Endothelial cell (in vitro differentiated cells): ENCODE measurements around the gene FAM221B. TPM values are rescaled to one million over a fixed set of nuclear protein-coding genes. Genes with fewer than 3 reads are reported as not detected.

ENCODE experiments used
- DNase-seq: peaks from one replicate; pipeline ENCODE4 v3.0.0; 2021; ENCODE audit warnings: low spot score
- H3K27ac Mint-ChIP-seq: one replicate; pipeline ENCODE4 v1.8.0; 2021; ENCODE audit warnings: mixed read lengths, inconsistent platforms; ENCODE audit not compliant: unreplicated experiment
- H3K27me3 Mint-ChIP-seq: one replicate; pipeline ENCODE4 v1.8.0; 2021; ENCODE audit warnings: mild to moderate bottlenecking, moderate library complexity, mixed read lengths, inconsistent platforms; ENCODE audit not compliant: unreplicated experiment
- H3K36me3 Mint-ChIP-seq: one replicate; pipeline ENCODE4 v1.8.0; 2021; ENCODE audit warnings: mild to moderate bottlenecking, low read depth, mixed read lengths, inconsistent platforms; ENCODE audit not compliant: unreplicated experiment
- H3K4me1 Mint-ChIP-seq: one replicate; pipeline ENCODE4 v1.8.0; 2021; ENCODE audit warnings: mild to moderate bottlenecking, mixed read lengths, inconsistent platforms; ENCODE audit not compliant: unreplicated experiment
- H3K4me3 Mint-ChIP-seq: one replicate; pipeline ENCODE4 v1.8.0; 2021; ENCODE audit warnings: mild to moderate bottlenecking, mixed read lengths, inconsistent platforms; ENCODE audit not compliant: unreplicated experiment
- H3K9me3 Mint-ChIP-seq: one replicate; pipeline ENCODE4 v1.8.0; 2021; ENCODE audit warnings: mixed read lengths, inconsistent platforms; ENCODE audit not compliant: unreplicated experiment
- long read RNA-seq: library from polyadenylated mRNA; unstranded; transcript quantifications from one replicate; pipeline ENCODE4 v2.0.0, GENCODE V29; 2020; ENCODE audit not compliant: unreplicated experiment
- total RNA-seq: library from RNA; stranded (reverse); fragmentation: NEBNext Ultra II Directional; extraction: Animal tissue kit (Norgen Biotek cat#: 25700); gene quantifications from one replicate; pipeline ENCODE4 v1.2.1, GENCODE V29; 2021; ENCODE audit not compliant: unreplicated experiment
- TF ChIP-seq, protein P1 (sequence below): fragments of 200-600 bp; sonication (generic); IDR thresholded peaks from one replicate; pipeline ENCODE4 v1.5.0; 2021; ENCODE audit warnings: antibody characterized with exemption; ENCODE audit not compliant: unreplicated experiment

The FAM221B gene, protein sequence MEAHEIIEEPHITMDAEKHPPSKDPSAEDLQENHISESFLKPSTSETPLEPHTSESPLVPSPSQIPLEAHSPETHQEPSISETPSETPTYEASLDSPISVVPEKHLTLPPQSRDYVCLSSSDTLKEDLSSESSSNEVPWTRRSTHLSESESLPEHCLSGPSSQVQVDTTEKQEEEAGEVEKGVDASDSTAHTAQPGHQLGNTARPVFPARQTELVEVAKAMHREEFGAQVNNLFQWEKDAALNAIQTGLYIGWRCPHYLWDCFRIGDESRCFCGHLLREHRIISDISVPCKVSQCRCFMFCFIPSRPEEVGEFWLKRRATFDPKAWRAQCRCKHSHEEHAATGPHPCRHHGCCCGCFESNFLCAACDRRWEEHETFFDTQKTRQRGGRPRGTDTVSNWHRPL
- not detected for total RNA-seq
- long read RNA-seq: 0 reads

- TF ChIP-seq, protein P1, sequence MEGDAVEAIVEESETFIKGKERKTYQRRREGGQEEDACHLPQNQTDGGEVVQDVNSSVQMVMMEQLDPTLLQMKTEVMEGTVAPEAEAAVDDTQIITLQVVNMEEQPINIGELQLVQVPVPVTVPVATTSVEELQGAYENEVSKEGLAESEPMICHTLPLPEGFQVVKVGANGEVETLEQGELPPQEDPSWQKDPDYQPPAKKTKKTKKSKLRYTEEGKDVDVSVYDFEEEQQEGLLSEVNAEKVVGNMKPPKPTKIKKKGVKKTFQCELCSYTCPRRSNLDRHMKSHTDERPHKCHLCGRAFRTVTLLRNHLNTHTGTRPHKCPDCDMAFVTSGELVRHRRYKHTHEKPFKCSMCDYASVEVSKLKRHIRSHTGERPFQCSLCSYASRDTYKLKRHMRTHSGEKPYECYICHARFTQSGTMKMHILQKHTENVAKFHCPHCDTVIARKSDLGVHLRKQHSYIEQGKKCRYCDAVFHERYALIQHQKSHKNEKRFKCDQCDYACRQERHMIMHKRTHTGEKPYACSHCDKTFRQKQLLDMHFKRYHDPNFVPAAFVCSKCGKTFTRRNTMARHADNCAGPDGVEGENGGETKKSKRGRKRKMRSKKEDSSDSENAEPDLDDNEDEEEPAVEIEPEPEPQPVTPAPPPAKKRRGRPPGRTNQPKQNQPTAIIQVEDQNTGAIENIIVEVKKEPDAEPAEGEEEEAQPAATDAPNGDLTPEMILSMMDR: no peak
- Mint-ChIP-seq H3K4me3 (peak within 1 kb of the TSS; percentile 95), H3K9me3 (no peaks in the 10 kb centered on the region), H3K27me3 (peaks cover 26% of the 10 kb centered on the region), H3K27ac (peak within 1 kb of the TSS; percentile 92), H3K36me3 (peaks cover 3% of the 10 kb centered on the region), H3K4me1 (peaks cover 23% of the 10 kb centered on the region)
- peak; percentile 60 for DNase-seq
These were observed at the start of gene FAM221B for GRCh38 chr9:35828716-35829083. FAM221B (minus strand) TSS chr9:35828732; CDS start chr9:35826161, 2,571 bp downstream.

DNA sequence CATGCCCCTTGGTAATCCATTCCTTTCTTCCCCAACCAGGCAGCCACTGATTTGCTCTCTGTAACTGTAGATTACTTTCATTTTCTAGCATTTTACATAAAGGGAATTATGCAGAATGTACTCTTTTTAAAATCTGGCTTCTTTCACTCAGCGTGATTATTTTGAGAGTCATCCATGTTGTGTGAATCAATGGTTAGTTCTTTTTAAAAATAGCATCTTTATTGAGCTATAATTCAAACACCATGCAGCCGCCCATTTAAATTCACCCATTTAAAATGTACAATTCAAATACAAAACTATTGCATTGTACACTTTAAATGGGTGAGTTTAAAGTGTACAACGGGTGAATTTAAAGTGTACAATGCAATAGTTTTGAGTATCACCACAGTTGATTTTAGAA lies 44.0 kb upstream of the FAM221B start:
- Mint-ChIP-seq H3K27ac (no peak overlapping the region), H3K4me3 (no peak overlapping the region), H3K4me1 (no peaks in the 10 kb centered on the region), H3K9me3 (no peaks in the 10 kb centered on the region), H3K36me3 (no peaks in the 10 kb centered on the region), H3K27me3 (peaks cover 6% of the 10 kb centered on the region)
- TF ChIP-seq, protein P1: no peak
- DNase-seq: no peak

DNA sequence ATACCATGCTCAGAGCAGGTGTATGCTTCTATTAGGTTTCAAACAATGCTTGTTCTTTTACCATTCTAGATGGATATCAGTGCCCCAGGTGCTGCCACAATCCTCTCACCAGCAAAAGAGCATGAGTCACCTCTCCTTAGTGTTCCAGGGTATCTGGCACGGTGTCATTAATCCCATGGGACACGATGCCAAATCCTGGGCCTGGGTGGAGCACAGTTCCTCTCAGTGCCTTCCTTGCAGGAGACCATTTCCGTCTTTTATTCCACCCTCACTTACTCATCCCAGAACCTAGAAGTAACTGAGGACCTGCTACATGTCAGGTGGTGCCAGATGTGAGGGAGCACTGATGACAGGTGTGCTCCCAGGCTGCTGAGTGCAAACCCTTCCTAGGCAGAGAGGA lies 43.0 kb upstream of the FAM221B start:
- Mint-ChIP-seq H3K4me1 (no peaks in the 10 kb centered on the region), H3K9me3 (no peaks in the 10 kb centered on the region), H3K36me3 (no peaks in the 10 kb centered on the region), H3K27me3 (peaks cover 8% of the 10 kb centered on the region), H3K27ac (no peak overlapping the region), H3K4me3 (no peak overlapping the region)
- no peak for DNase-seq
- TF ChIP-seq, protein P1: no peak

DNA sequence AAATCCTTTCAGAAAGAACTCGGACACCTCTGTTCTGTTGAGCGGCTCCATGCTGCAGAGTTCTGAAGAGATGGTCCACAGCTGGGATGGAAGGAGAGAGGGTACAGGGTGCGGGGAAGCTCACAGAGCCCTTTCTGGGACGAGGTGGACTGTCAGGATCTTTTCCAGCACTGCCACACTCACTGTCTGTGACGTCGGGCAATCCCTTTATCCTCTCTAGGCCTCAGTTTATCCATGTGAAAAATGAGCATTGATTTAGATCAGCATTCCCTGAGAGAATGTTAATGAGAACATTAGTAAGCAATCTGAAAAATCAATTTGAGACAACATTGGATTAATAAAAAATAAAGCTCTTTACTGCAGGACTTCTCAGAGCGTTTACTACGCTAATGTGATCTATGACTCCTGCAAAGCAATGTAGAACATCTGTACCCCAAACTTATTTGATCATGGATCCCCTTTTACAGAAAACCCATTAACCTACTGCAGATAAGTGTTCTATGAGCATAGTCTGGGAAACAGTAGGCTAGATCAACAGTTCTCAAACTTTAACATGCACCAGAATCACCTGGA lies 41.9 kb upstream of the FAM221B start, which contains the start of gene OR13J1:
OR13J1 (minus strand) TSS at position 51 of the 573 bp plus-strand sequence; CDS start at position 51, 0 bp downstream.
- Mint-ChIP-seq H3K27ac (no peak within 1 kb of the TSS), H3K9me3 (no peaks in the 10 kb centered on the region), H3K27me3 (peaks cover 8% of the 10 kb centered on the region), H3K4me3 (no peak within 1 kb of the TSS), H3K4me1 (peaks cover 4% of the 10 kb centered on the region), H3K36me3 (no peaks in the 10 kb centered on the region)
- TF ChIP-seq, protein P1: no peak
- DNase-seq: no peak
